DND-41 (cell line): ENCODE results near the gene EIF3CL.
A peak's percentile ranks its signal among the peaks of the same experiment; 100 is the strongest.
"Not testable (repeated sequence)": the region's sequence is repeated elsewhere in the genome, so short reads cannot be mapped to it uniquely, and the experiment has no call there.

Source experiments
- ATAC-seq: fragments of 200-7000 bp; cut with Tn5 transposase; 3 replicates; pipeline ENCODE4 v1.9.1; 2021; ENCODE audit warnings: low read depth; ENCODE audit not compliant: insufficient read depth
- DNase-seq: peaks from one replicate; pipeline ENCODE4 v3.0.0-alpha.2; 2020
- H2AFZ ChIP-seq: 2 replicates; pipeline ENCODE4 v1.6.0; 2012; ENCODE audit warnings: low read depth, low read length
- H3K27ac ChIP-seq: 2 replicates; pipeline ENCODE4 v1.5.1; 2012; ENCODE audit warnings: low read length, inconsistent platforms
- H3K27me3 ChIP-seq: fragments of 200-600 bp; sonication (generic); 2 replicates; pipeline ENCODE4 v1.6.0; 2012; ENCODE audit warnings: low read length, mild to moderate bottlenecking, inconsistent platforms; ENCODE audit not compliant: insufficient read depth, poor library complexity
- H3K36me3 ChIP-seq: 2 replicates; pipeline ENCODE4 v1.5.1; 2012; ENCODE audit warnings: low read length, inconsistent platforms; ENCODE audit not compliant: insufficient read depth
- H3K4me1 ChIP-seq: 2 replicates; pipeline ENCODE4 v1.5.1; 2012; ENCODE audit warnings: mild to moderate bottlenecking, low read length; ENCODE audit not compliant: insufficient read depth
- H3K4me2 ChIP-seq: 2 replicates; pipeline ENCODE4 v1.6.0; 2012; ENCODE audit warnings: mild to moderate bottlenecking, moderate library complexity, low read length, inconsistent platforms; ENCODE audit not compliant: insufficient read depth
- H3K4me3 ChIP-seq, 2 experiments: fragments of 200-600 bp in 1 of 2; shearing (Covaris generic) in 1 of 2; 2 replicates each; pipeline ENCODE4 v1.5.1; 2012 to 2016; ENCODE audit warnings: inconsistent platforms in 2 of 2, low read length in 2 of 2, mild to moderate bottlenecking in 2 of 2, low read depth in 1 of 2, moderate library complexity in 1 of 2
- H3K79me2 ChIP-seq: 2 replicates; pipeline ENCODE4 v1.6.0; 2012; ENCODE audit warnings: low read length, inconsistent platforms; ENCODE audit not compliant: insufficient read depth
- H3K9ac ChIP-seq: 2 replicates; pipeline ENCODE4 v1.6.0; 2012; ENCODE audit warnings: low read depth, mild to moderate bottlenecking, inconsistent platforms, low read length, moderate library complexity
- H3K9me3 ChIP-seq: 2 replicates; pipeline ENCODE4 v1.5.1; 2012; ENCODE audit warnings: low read length, moderate library complexity, mild to moderate bottlenecking, inconsistent platforms; ENCODE audit not compliant: insufficient read depth, severe bottlenecking
- H4K20me1 ChIP-seq: 2 replicates; pipeline ENCODE4 v1.6.0; 2012; ENCODE audit warnings: low read length; ENCODE audit not compliant: insufficient read depth

The EIF3CL gene

GRCh38 chr16:28332632-28333031 is 71.0 kb downstream of the EIF3CL start:
- H3K4me2 ChIP-seq, H3K36me3 ChIP-seq, H4K20me1 ChIP-seq, H3K27ac ChIP-seq, ATAC-seq, H2AFZ ChIP-seq, H3K79me2 ChIP-seq, H3K4me1 ChIP-seq, H3K27me3 ChIP-seq, H3K9ac ChIP-seq, DNase-seq, H3K9me3 ChIP-seq, H3K4me3 ChIP-seq: not testable (repeated sequence)

GRCh38 chr16:28330981-28331380 is 72.7 kb downstream of the EIF3CL start:
- not testable (repeated sequence) for H3K4me1 ChIP-seq, H3K27me3 ChIP-seq, H3K27ac ChIP-seq, ATAC-seq, DNase-seq, H3K9me3 ChIP-seq, H3K4me3 ChIP-seq, H3K79me2 ChIP-seq, H4K20me1 ChIP-seq, H3K9ac ChIP-seq, H3K36me3 ChIP-seq, H2AFZ ChIP-seq, H3K4me2 ChIP-seq

GRCh38 chr16:28330232-28330631 is 73.4 kb downstream of the EIF3CL start:
- not testable (repeated sequence) for H3K4me2 ChIP-seq

More at GRCh38 chr16:28330232-28330631, 73.4 kb downstream of the EIF3CL start:
- H3K4me3 ChIP-seq, H3K27me3 ChIP-seq, H3K4me1 ChIP-seq, H2AFZ ChIP-seq, H4K20me1 ChIP-seq, H3K9ac ChIP-seq, H3K79me2 ChIP-seq, H3K27ac ChIP-seq, H3K9me3 ChIP-seq, H3K36me3 ChIP-seq, DNase-seq: not testable (repeated sequence)
- ATAC-seq, result peak; percentile 58
